Measurements from ENCODE around the gene MAMLD1.

MAMLD1 gene

DNA sequence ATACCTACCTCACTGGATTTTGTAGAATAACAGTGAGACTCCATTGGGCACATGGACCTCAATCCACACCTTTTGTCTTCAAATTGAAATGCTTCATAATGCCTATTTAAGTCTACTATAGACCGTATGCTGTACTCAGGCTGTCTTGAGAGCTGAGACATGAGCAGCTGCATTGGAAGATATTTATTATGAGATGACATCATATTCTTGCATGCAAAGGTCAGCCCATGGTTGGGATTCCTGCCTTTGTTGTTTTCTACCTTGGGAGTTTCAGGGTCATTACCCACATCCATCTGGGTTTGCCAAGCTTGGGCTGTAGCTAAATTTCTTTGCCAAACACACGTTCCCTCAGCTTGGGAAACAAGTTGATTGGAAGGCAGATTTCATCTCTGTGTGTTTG lies 33.2 kb upstream of the MAMLD1 start:
- Histone ChIP-seq H3K36me3 (ENCODE audit: insufficient read depth, low read length) (no peaks in the 10 kb centered on the region), H4K20me1 (ENCODE audit: insufficient read depth, low read length) (no peaks in the 10 kb centered on the region), H3K9ac (ENCODE audit: low read length) (no peak overlapping the region), H3K27ac (ENCODE audit: low read depth, low read length, poor library complexity, severe bottlenecking) (no peak overlapping the region), H2AFZ (ENCODE audit: low read length) (no peak overlapping the region), H3K9me3 (ENCODE audit: low read length) (no peaks in the 10 kb centered on the region), H3K4me2 (ENCODE audit: low read length) (no peak overlapping the region), H3K9me2 (ENCODE audit: low read depth, low read length) (no peaks in the 10 kb centered on the region), H3K79me2 (ENCODE audit: insufficient read depth, low read length) (no peaks in the 10 kb centered on the region), H3K4me1 (ENCODE audit: insufficient read depth, low read length, severe bottlenecking) (no peaks in the 10 kb centered on the region), H3K4me3 (ENCODE audit: low read depth, low read length, poor library complexity, severe bottlenecking) (no peak overlapping the region), H3K27me3 (ENCODE audit: insufficient read depth, low read length) (no peaks in the 10 kb centered on the region), H3F3A (ENCODE audit: insufficient read depth, low read length) (no peaks in the 10 kb centered on the region)
- no peak for TF ChIP-seq EZH2 (IDR thresholded peaks at IDR 0.05; ENCODE audit: borderline replicate concordance, low read length)
- TF ChIP-seq, protein P1, sequence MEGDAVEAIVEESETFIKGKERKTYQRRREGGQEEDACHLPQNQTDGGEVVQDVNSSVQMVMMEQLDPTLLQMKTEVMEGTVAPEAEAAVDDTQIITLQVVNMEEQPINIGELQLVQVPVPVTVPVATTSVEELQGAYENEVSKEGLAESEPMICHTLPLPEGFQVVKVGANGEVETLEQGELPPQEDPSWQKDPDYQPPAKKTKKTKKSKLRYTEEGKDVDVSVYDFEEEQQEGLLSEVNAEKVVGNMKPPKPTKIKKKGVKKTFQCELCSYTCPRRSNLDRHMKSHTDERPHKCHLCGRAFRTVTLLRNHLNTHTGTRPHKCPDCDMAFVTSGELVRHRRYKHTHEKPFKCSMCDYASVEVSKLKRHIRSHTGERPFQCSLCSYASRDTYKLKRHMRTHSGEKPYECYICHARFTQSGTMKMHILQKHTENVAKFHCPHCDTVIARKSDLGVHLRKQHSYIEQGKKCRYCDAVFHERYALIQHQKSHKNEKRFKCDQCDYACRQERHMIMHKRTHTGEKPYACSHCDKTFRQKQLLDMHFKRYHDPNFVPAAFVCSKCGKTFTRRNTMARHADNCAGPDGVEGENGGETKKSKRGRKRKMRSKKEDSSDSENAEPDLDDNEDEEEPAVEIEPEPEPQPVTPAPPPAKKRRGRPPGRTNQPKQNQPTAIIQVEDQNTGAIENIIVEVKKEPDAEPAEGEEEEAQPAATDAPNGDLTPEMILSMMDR (IDR thresholded peaks at IDR 0.05; ENCODE audit: low read length): no peak

DNA sequence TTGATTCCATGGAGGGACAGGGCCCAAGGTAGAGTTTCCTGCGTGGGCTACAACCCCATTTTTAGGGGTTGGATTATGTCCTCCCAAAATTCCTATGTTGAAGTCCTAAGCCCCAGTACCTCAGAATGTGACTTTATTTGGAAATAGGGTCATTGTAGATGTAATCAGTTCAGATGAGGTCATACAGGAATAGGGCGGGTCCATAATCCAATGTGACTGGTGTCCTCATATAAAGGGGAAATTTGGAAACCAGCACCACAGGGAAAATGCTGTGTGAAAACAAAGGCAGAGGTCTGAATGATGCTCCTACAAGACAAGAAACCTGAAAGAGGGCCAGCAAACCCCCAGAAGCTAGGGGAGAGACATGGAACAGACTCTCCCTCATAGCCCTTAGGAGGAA lies 31.1 kb upstream of the MAMLD1 start:
- Histone ChIP-seq H3K4me3 (ENCODE audit: low read depth, low read length, poor library complexity, severe bottlenecking) (no peak overlapping the region), H3K4me1 (ENCODE audit: insufficient read depth, low read length, severe bottlenecking) (no peaks in the 10 kb centered on the region), H4K20me1 (ENCODE audit: insufficient read depth, low read length) (no peaks in the 10 kb centered on the region), H3K27ac (ENCODE audit: low read depth, low read length, poor library complexity, severe bottlenecking) (no peak overlapping the region), H3K4me2 (ENCODE audit: low read length) (no peak overlapping the region), H3K79me2 (ENCODE audit: insufficient read depth, low read length) (no peaks in the 10 kb centered on the region), H3F3A (ENCODE audit: insufficient read depth, low read length) (no peaks in the 10 kb centered on the region), H3K9ac (ENCODE audit: low read length) (no peak overlapping the region), H3K27me3 (ENCODE audit: insufficient read depth, low read length) (no peaks in the 10 kb centered on the region), H3K36me3 (ENCODE audit: insufficient read depth, low read length) (no peaks in the 10 kb centered on the region), H3K9me3 (ENCODE audit: low read length) (no peaks in the 10 kb centered on the region), H2AFZ (ENCODE audit: low read length) (no peak overlapping the region), H3K9me2 (ENCODE audit: low read depth, low read length) (no peaks in the 10 kb centered on the region)
- no peak for TF ChIP-seq EZH2 (IDR thresholded peaks at IDR 0.05; ENCODE audit: borderline replicate concordance, low read length)
- TF ChIP-seq, protein P1 (IDR thresholded peaks at IDR 0.05; ENCODE audit: low read length): no peak

DNA sequence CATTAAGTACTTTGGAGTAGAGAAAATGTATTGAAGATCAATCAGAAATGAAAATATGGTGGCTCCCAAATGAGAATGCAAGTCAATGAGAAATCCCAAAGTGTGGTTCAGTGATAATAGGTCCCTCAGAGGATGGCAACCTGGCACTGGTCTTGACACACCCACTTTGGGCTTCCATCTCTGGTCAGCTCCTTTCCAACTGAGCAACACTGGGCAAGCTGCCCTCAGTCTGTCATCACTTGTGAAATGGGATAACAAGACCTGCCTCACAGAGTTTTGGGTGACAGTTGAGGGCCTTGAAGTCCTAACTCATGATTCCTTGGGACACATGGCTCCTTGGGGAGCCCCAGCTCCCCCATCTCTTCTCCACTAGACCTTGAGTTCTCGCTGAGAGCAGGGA lies 29.0 kb upstream of the MAMLD1 start:
- no peaks in the 10 kb centered on the region for H3K27me3 ChIP-seq (ENCODE audit: insufficient read depth, low read length)
- no peaks in the 10 kb centered on the region for H3F3A ChIP-seq (ENCODE audit: insufficient read depth, low read length)
- H3K9me3 ChIP-seq (ENCODE audit: low read length): no peaks in the 10 kb centered on the region
- no peaks in the 10 kb centered on the region for H4K20me1 ChIP-seq (ENCODE audit: insufficient read depth, low read length)
- H3K4me1 ChIP-seq (ENCODE audit: insufficient read depth, low read length, severe bottlenecking): no peaks in the 10 kb centered on the region
- H3K4me3 ChIP-seq (ENCODE audit: low read depth, low read length, poor library complexity, severe bottlenecking): no peak overlapping the region
- no peaks in the 10 kb centered on the region for H3K9me2 ChIP-seq (ENCODE audit: low read depth, low read length)
- H3K36me3 ChIP-seq (ENCODE audit: insufficient read depth, low read length): no peaks in the 10 kb centered on the region
- H2AFZ ChIP-seq (ENCODE audit: low read length): no peak overlapping the region
- no peaks in the 10 kb centered on the region for H3K79me2 ChIP-seq (ENCODE audit: insufficient read depth, low read length)
- no peak overlapping the region for H3K4me2 ChIP-seq (ENCODE audit: low read length)
- H3K9ac ChIP-seq (ENCODE audit: low read length): no peak overlapping the region
- H3K27ac ChIP-seq (ENCODE audit: low read depth, low read length, poor library complexity, severe bottlenecking): no peak overlapping the region
- TF ChIP-seq, protein P1 (IDR thresholded peaks at IDR 0.05; ENCODE audit: low read length): no peak
- TF ChIP-seq EZH2 (IDR thresholded peaks at IDR 0.05; ENCODE audit: borderline replicate concordance, low read length): no peak

All from OCI-LY1 (cell line).